ENCODE results near the gene DNAJB1. TPM values are rescaled to one million over a fixed set of nuclear protein-coding genes. Genes with fewer than 3 reads are reported as not detected.

DNAJB1 gene
- total RNA-seq, 1 experiment from 2014 or later: 54.5 TPM

- Mint-ChIP-seq H3K36me3 (peaks cover 2% of the 10 kb centered on the region; the same call in 1 of the 2 replicates), H3K27ac (peak overlapping the region; percentile 99), H3K4me3 (peak overlapping the region; percentile 56; the same call in 1 of the 2 replicates), H3K4me1 (peaks cover 32% of the 10 kb centered on the region), H3K27me3 (ENCODE audit: low read depth) (no peaks in the 10 kb centered on the region), H3K9me3 (no peaks in the 10 kb centered on the region)
- CTCF ChIA-PET: interaction anchor here (0.5 kb wide), 1 partner anchor 180 kb away, joined by 9 read pairs; no protein-coding TSS in a partner anchor
- DNase-seq (ENCODE audit: low spot score): peak; percentile 98
- TF ChIP-seq ZNF423 (CRISPR knock-in tag; IDR thresholded peaks at IDR 0.05) (no peak), JUN (CRISPR knock-in tag; IDR thresholded peaks at IDR 0.05) (no peak), ZNF512 (CRISPR knock-in tag; IDR thresholded peaks at IDR 0.05; ENCODE audit: borderline replicate concordance) (no peak), FOXJ3 (CRISPR knock-in tag; IDR thresholded peaks at IDR 0.05; ENCODE audit: borderline replicate concordance) (no peak), ZNF416 (CRISPR knock-in tag; IDR thresholded peaks at IDR 0.05) (no peak), TEAD4 (CRISPR knock-in tag; IDR thresholded peaks at IDR 0.05) (no peak), KAT7 (CRISPR knock-in tag; IDR thresholded peaks at IDR 0.05; ENCODE audit: borderline replicate concordance) (no peak), ATF6 (CRISPR knock-in tag; IDR thresholded peaks at IDR 0.05) (no peak)
- TF ChIP-seq, protein P1, sequence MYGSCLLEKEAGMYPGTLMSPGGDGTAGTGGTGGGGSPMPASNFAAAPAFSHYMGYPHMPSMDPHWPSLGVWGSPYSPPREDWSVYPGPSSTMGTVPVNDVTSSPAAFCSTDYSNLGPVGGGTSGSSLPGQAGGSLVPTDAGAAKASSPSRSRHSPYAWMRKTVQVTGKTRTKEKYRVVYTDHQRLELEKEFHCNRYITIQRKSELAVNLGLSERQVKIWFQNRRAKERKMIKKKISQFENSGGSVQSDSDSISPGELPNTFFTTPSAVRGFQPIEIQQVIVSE (CRISPR knock-in tag; IDR thresholded peaks at IDR 0.05; ENCODE audit: borderline replicate concordance): no peak
- TF ChIP-seq, protein P2, sequence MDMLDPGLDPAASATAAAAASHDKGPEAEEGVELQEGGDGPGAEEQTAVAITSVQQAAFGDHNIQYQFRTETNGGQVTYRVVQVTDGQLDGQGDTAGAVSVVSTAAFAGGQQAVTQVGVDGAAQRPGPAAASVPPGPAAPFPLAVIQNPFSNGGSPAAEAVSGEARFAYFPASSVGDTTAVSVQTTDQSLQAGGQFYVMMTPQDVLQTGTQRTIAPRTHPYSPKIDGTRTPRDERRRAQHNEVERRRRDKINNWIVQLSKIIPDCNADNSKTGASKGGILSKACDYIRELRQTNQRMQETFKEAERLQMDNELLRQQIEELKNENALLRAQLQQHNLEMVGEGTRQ (CRISPR knock-in tag; IDR thresholded peaks at IDR 0.05): no peak
- POLR2A ChIA-PET: no interaction called here
- ATAC-seq: peak; percentile 85
Measured at GRCh38 chr19:14563989-14564651, 45.9 kb upstream of the DNAJB1 start.

DNA sequence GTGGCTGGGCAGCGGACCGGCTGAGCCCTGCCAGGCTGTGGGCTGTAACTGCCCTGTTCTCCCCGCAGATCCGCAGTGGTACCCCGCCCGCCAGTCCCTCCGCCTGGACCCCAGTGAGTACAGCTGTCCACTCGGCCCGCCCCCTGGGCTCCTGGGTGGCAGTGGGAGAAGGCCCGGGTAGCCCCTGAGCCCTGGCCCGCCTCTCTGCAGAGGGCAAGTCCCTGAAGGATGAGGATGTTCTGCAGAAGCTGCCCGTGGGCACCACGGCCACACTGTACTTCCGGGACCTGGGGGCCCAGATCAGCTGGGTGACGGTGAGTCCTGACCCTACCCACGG is 45.4 kb upstream of the DNAJB1 start:
- CTCF ChIA-PET: interaction anchor here (0.5 to 2.3 kb wide), 3 partner anchors 9 to 179 kb away, joined by 9 to 10 read pairs (median 9); partner anchors contain the start of gene NDUFB7
- Mint-ChIP-seq H3K4me1 (peaks cover 37% of the 10 kb centered on the region), H3K36me3 (peaks cover 2% of the 10 kb centered on the region; the same call in 1 of the 2 replicates), H3K27ac (no peak overlapping the region), H3K4me3 (no peak overlapping the region), H3K27me3 (ENCODE audit: low read depth) (no peaks in the 10 kb centered on the region), H3K9me3 (no peaks in the 10 kb centered on the region)
- DNase-seq (ENCODE audit: low spot score): no peak
- no peak for TF ChIP-seq MYBL2 (CRISPR knock-in tag; IDR thresholded peaks at IDR 0.05)
- TF ChIP-seq, protein P3, sequence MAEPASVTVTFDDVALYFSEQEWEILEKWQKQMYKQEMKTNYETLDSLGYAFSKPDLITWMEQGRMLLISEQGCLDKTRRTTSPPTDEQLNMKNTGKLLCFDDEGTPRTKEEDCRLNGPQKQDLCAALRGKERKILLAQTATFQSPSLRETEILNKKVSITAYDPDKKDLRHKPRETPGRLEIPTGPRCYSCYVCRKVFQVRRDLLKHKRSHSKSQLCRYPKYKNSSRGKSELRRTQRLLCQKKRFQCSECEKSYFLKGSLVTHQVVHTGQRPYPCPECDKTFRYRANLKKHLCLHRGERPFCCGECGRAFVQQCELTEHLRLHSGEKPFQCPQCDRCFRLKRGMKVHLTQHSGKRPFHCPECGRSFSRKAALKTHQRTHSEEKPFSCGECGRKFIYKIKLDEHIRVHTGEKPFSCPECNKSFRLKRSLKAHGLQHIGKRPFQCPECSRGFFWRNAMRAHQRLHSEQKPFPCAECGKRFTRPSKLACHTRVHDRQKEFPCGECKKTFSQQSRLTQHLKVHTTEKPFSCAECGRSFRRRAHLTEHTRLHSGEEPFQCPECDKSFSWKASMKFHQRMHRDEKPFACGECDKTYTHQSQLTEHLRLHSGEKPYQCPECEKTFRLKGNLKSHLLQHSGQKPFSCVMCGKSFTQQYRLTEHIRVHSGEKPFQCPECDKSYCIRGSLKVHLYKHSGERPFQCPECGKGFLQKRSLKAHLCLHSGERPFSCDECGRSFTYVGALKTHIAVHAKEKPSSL (CRISPR knock-in tag; conservative IDR thresholded peaks at IDR 0.05): no peak
- no peak for TF ChIP-seq ZNF317 (CRISPR knock-in tag; IDR thresholded peaks at IDR 0.05; ENCODE audit: borderline replicate concordance, low read depth)
- no peak for TF ChIP-seq IRF2 (CRISPR knock-in tag; IDR thresholded peaks at IDR 0.05; ENCODE audit: borderline replicate concordance, low read depth)
- no peak for TF ChIP-seq TEAD4 (CRISPR knock-in tag; IDR thresholded peaks at IDR 0.05)
- TF ChIP-seq SP1 (CRISPR knock-in tag; conservative IDR thresholded peaks at IDR 0.05): no peak
- no peak for ATAC-seq
- POLR2A ChIA-PET: interaction anchor here (0.9 kb wide), 1 partner anchor 8 kb away, joined by 4 read pairs; the partner anchor contains the start of gene NDUFB7

All from WTC11 (cell line).